ENCODE results near the gene POLR2E. TPM values are rescaled to one million over a fixed set of nuclear protein-coding genes. Genes with fewer than 3 reads are reported as not detected.

POLR2E gene
- total RNA-seq, 1 experiment from 2014 or later, result 343 TPM

DNA sequence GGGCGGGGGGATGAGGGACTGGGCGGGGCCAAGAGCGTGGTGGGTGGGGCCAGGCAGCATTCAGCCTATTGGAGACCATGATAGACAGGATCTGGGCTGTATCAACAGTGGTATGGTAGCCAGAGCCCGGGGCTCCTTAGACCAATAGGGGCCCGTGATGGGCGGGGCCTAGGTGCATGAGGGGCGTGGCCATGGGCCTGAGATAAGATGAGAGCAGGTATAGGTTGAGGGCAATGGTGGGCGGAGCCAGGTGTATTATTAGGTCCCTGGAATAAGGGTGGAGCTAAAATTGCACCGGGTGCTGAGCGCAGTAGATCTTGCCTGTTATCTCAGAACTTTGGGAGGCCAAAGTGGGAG lies 50.0 kb downstream of the POLR2E start:
- ChIA-PET POLR2A (ENCODE audit: low non-redundant PET) (no interaction called here), CTCF (no interaction called here)
- no TSS peak for BruUV-seq (replicated peaks)
- Histone ChIP-seq H3K27ac (ENCODE audit: low read depth, low read length, poor library complexity, severe bottlenecking) (no peak overlapping the region), H3K4me1 (ENCODE audit: insufficient read depth, low read length, poor library complexity, severe bottlenecking) (peaks cover 31% of the 10 kb centered on the region), H3K27me3 (replicated peaks; ENCODE audit: insufficient read depth, low read depth, low read length, poor library complexity) (no peaks in the 10 kb centered on the region), H3K4me3 (ENCODE audit: low read depth, low read length, poor library complexity, severe bottlenecking) (no peak overlapping the region), H3K9me3 (ENCODE audit: low read depth, low read length, poor library complexity, severe bottlenecking) (no peaks in the 10 kb centered on the region), H3K36me3 (ENCODE audit: insufficient read depth, low read length, poor library complexity, severe bottlenecking) (no peaks in the 10 kb centered on the region)
- TF ChIP-seq, protein P1, sequence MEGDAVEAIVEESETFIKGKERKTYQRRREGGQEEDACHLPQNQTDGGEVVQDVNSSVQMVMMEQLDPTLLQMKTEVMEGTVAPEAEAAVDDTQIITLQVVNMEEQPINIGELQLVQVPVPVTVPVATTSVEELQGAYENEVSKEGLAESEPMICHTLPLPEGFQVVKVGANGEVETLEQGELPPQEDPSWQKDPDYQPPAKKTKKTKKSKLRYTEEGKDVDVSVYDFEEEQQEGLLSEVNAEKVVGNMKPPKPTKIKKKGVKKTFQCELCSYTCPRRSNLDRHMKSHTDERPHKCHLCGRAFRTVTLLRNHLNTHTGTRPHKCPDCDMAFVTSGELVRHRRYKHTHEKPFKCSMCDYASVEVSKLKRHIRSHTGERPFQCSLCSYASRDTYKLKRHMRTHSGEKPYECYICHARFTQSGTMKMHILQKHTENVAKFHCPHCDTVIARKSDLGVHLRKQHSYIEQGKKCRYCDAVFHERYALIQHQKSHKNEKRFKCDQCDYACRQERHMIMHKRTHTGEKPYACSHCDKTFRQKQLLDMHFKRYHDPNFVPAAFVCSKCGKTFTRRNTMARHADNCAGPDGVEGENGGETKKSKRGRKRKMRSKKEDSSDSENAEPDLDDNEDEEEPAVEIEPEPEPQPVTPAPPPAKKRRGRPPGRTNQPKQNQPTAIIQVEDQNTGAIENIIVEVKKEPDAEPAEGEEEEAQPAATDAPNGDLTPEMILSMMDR (conservative IDR thresholded peaks at IDR 0.05; ENCODE audit: low read depth, low read length), result no peak
- TF ChIP-seq EZH2 (IDR thresholded peaks at IDR 0.05; ENCODE audit: borderline replicate concordance, low read depth, low read length, poor library complexity, severe bottlenecking), result no peak
- peak; percentile 85 for DNase-seq (ENCODE audit: low spot score)
- intact Hi-C loops (cut with micrococcal nuclease; ENCODE audit: unreplicated experiment), result no loop called here

DNA sequence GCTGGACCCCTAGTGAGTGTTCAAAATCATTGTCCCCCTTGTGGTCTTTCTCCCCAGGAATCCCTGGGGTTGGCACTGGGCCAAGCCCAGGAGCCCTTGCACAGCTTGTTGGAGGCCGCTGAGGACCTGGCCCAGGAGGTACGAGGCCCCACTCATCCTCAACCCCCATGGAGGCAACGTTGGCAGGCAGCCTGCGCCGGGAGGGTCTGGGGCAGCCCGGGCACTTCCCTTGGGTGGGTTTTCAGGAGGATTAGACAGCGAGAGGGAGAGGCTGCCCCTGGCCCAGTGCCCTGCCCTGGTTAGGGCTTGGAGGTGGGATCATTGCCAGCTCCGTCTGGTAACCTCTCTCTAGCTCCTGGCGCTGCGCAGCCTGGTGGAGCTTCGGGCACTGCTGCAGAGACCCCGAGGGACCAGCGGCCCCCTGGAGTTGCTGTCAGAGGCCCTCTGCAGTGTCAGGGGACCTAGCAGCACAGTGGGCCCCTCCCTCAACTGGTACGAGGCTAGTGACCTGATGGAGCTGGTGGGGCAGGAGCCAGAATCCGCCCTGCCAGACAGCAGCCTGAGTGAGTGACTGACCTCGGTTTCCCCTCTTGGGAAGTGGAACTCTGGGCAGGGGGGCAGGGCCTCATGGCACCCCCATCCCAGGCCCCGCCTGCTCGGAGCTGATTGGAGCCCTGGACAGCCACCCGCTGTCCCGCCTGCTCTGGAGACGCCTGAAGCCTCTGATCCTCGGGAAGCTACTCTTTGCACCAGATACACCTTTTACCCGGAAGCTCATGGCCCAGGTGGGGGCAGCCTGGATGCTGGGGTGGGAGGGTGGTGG lies 52.3 kb downstream of the POLR2E start:
- ChIA-PET POLR2A (ENCODE audit: low non-redundant PET) (interaction anchor here (0.6 kb wide), 1 partner anchor 24 kb away, joined by 13 read pairs; the partner anchor contains the start of gene ARHGAP45), CTCF (no interaction called here)
- peak; percentile 57 for DNase-seq (ENCODE audit: low spot score)
- Histone ChIP-seq H3K9me3 (ENCODE audit: low read depth, low read length, poor library complexity, severe bottlenecking) (no peaks in the 10 kb centered on the region), H3K27ac (ENCODE audit: low read depth, low read length, poor library complexity, severe bottlenecking) (peak overlapping the region; percentile 73), H3K4me1 (ENCODE audit: insufficient read depth, low read length, poor library complexity, severe bottlenecking) (peaks cover 31% of the 10 kb centered on the region), H3K36me3 (ENCODE audit: insufficient read depth, low read length, poor library complexity, severe bottlenecking) (no peaks in the 10 kb centered on the region), H3K27me3 (replicated peaks; ENCODE audit: insufficient read depth, low read depth, low read length, poor library complexity) (no peaks in the 10 kb centered on the region), H3K4me3 (ENCODE audit: low read depth, low read length, poor library complexity, severe bottlenecking) (peak overlapping the region; percentile 54)
- BruUV-seq (replicated peaks), result no TSS peak
- no peak for TF ChIP-seq EZH2 (IDR thresholded peaks at IDR 0.05; ENCODE audit: borderline replicate concordance, low read depth, low read length, poor library complexity, severe bottlenecking)
- TF ChIP-seq, protein P1 (conservative IDR thresholded peaks at IDR 0.05; ENCODE audit: low read depth, low read length), result no peak
- intact Hi-C loops (cut with micrococcal nuclease; ENCODE audit: unreplicated experiment), result no loop called here

DNA sequence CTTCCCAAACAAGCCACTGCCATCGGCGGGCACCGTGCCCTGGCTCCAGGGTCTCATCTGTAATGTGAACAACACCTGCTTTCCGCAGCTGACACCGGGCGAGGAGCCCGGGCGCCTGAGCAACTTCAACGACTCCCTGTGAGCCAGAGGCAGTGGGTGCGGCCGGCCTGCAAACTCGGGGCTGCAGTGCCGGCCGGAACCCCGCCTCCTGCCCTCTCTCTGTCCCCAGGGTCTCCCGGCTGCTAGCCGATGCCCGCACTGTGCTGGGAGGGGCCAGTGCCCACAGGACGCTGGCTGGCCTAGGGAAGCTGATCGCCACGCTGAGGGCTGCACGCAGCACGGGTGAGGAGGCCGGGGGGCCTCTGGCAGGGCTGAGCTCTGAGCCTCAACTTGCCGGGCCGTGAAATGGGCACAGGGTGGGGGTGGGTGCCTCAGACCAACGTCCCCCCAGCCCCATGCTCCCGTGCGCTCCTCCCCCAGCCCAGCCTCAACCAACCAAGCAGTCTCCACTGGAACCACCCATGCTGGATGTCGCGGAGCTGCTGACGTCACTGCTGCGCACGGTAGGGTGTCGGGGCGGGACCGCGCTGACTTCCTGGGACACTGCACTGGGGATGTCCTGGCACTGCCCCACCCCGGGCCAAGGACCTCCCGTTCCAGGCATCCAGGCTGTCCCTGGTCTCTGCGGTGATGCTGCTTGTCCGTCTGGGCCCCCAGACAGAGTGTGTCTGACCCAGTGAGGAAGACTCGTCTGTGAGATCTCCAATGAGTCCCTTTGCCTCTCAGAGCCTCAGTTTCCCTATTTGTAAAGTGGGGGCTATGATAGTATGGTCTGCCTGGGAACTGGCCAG lies 53.1 kb downstream of the POLR2E start:
- H3K9me3 ChIP-seq (ENCODE audit: low read depth, low read length, poor library complexity, severe bottlenecking), result no peaks in the 10 kb centered on the region
- peak; percentile 85 for DNase-seq (ENCODE audit: low spot score)
- H3K27ac ChIP-seq (ENCODE audit: low read depth, low read length, poor library complexity, severe bottlenecking), result peak overlapping the region; percentile 73
- TF ChIP-seq EZH2 (IDR thresholded peaks at IDR 0.05; ENCODE audit: borderline replicate concordance, low read depth, low read length, poor library complexity, severe bottlenecking), result no peak
- TF ChIP-seq, protein P1 (conservative IDR thresholded peaks at IDR 0.05; ENCODE audit: low read depth, low read length), result no peak
- BruUV-seq (replicated peaks), result no TSS peak
- ChIA-PET POLR2A (ENCODE audit: low non-redundant PET) (no interaction called here), CTCF (no interaction called here)
- peaks cover 4% of the 10 kb centered on the region for H3K36me3 ChIP-seq (ENCODE audit: insufficient read depth, low read length, poor library complexity, severe bottlenecking)
- no peaks in the 10 kb centered on the region for H3K27me3 ChIP-seq (replicated peaks; ENCODE audit: insufficient read depth, low read depth, low read length, poor library complexity)
- peak overlapping the region; percentile 54 for H3K4me3 ChIP-seq (ENCODE audit: low read depth, low read length, poor library complexity, severe bottlenecking)
- peaks cover 31% of the 10 kb centered on the region for H3K4me1 ChIP-seq (ENCODE audit: insufficient read depth, low read length, poor library complexity, severe bottlenecking)
- intact Hi-C loops (cut with micrococcal nuclease; ENCODE audit: unreplicated experiment), result no loop called here

Measured in A673 (cell line).